GM12878 (cell line): ENCODE data around the gene RBL2.

Experiments
- BRCA1 ChIP-seq: IDR thresholded peaks from 2 replicates; pipeline ENCODE4 v1.6.1; 2011; ENCODE audit warnings: low read depth, low read length, improper control_type of control experiment
- MTA3 ChIP-seq: IDR thresholded peaks from 2 replicates; pipeline ENCODE4 v1.6.1; 2012; ENCODE audit warnings: low read length, inconsistent platforms, borderline replicate concordance
- NFYB ChIP-seq: IDR thresholded peaks from 2 replicates; pipeline ENCODE4 v1.6.1; 2011; ENCODE audit warnings: low read depth, mild to moderate bottlenecking, low read length, improper control_type of control experiment, moderate library complexity; ENCODE audit not compliant: insufficient read depth
- RAD21 ChIP-seq: IDR thresholded peaks from 2 replicates; pipeline ENCODE4 v1.6.1; 2011; ENCODE audit warnings: mild to moderate bottlenecking, low read depth, low read length, moderate library complexity; ENCODE audit not compliant: insufficient read depth
- TARDBP ChIP-seq: IDR thresholded peaks from 2 replicates; pipeline ENCODE4 v1.6.1; 2016; ENCODE audit warnings: borderline replicate concordance
- TF ChIP-seq, protein P1 (sequence below): IDR thresholded peaks from 2 replicates; pipeline ENCODE4 v1.6.1; 2012; ENCODE audit warnings: mild to moderate bottlenecking, low read depth, low read length

DNA sequence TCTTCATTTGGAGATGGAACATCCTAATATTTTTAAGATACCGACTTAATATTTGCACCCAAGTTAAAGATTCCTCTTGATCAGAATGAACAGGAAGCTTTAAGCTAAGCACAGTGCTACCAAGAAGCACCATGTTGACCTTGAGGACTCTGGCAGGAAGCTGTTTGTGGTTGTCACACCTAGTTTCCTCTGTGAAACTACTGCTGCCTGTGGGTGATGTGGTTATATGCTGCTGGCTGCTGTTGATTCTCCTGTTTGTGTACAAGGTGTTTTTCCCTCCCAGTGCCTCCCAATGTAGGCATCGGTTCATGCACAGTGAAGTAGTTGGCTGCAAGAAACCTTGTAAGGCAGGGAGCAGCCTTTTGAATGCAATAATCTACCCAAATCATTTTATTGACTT, 23.4 kb downstream of the RBL2 start:
- TF ChIP-seq, protein P1, sequence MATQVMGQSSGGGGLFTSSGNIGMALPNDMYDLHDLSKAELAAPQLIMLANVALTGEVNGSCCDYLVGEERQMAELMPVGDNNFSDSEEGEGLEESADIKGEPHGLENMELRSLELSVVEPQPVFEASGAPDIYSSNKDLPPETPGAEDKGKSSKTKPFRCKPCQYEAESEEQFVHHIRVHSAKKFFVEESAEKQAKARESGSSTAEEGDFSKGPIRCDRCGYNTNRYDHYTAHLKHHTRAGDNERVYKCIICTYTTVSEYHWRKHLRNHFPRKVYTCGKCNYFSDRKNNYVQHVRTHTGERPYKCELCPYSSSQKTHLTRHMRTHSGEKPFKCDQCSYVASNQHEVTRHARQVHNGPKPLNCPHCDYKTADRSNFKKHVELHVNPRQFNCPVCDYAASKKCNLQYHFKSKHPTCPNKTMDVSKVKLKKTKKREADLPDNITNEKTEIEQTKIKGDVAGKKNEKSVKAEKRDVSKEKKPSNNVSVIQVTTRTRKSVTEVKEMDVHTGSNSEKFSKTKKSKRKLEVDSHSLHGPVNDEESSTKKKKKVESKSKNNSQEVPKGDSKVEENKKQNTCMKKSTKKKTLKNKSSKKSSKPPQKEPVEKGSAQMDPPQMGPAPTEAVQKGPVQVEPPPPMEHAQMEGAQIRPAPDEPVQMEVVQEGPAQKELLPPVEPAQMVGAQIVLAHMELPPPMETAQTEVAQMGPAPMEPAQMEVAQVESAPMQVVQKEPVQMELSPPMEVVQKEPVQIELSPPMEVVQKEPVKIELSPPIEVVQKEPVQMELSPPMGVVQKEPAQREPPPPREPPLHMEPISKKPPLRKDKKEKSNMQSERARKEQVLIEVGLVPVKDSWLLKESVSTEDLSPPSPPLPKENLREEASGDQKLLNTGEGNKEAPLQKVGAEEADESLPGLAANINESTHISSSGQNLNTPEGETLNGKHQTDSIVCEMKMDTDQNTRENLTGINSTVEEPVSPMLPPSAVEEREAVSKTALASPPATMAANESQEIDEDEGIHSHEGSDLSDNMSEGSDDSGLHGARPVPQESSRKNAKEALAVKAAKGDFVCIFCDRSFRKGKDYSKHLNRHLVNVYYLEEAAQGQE: no peak
- TF ChIP-seq RAD21 (peak; percentile 31), BRCA1 (no peak), TARDBP (no peak), MTA3 (0 out of 2 replicates have a peak, but pooled peaks have one; percentile 25), NFYB (no peak)
